Left lung (tissue), 10 donors: Measurements from ENCODE around the gene LMNTD2. TPM values are rescaled to one million over a fixed set of nuclear protein-coding genes. Genes with fewer than 3 reads are reported as not detected.
A peak's percentile ranks its signal among the peaks of the same experiment; 100 is the strongest.

Experiments
- ATAC-seq: fragments of 200-7000 bp; cut with Tn5 transposase; one replicate; pipeline ENCODE4 v1.9.1; 2020; ENCODE audit warnings: moderate library complexity
- DNase-seq, 4 donors: peaks; one replicate each; pipeline ENCODE4 v3.0.0-alpha.2; 2013 to 2020
- H3K27ac ChIP-seq, 2 donors: fragments of 200-600 bp; sonication (generic) in 1 of 2; one replicate each; pipeline versions ENCODE4 v1.5.0 to v1.8.0; 2020 to 2021
- H3K27me3 ChIP-seq, 2 donors: fragments of 200-600 bp; sonication (generic) in 1 of 2; one replicate each; pipeline versions ENCODE4 v1.5.0 to v1.8.0; 2020 to 2021
- H3K36me3 ChIP-seq, 2 donors: fragments of 200-600 bp; sonication (generic) in 1 of 2; one replicate each; pipeline versions ENCODE4 v1.5.0 to v1.8.0; 2020 to 2021
- H3K4me1 ChIP-seq, 2 donors: fragments of 200-600 bp; one replicate each; pipeline ENCODE4 v1.8.0; 2021
- H3K4me3 ChIP-seq, 2 donors: fragments of 200-600 bp; sonication (generic) in 1 of 2; one replicate each; pipeline versions ENCODE4 v1.5.0 to v1.8.0; 2020 to 2021; ENCODE audit warnings: mild to moderate bottlenecking in 1 of 2
- H3K9me3 ChIP-seq, 2 donors: fragments of 200-600 bp; sonication (generic) in 1 of 2; one replicate each; pipeline versions ENCODE4 v1.5.0 to v1.8.0; 2020 to 2021
- CTCF ChIP-seq, 2 donors: fragments of 200-600 bp; sonication (generic) in 1 of 2; IDR thresholded peaks; one replicate each; pipeline versions ENCODE4 v1.5.0 to v1.8.0; 2021; ENCODE audit warnings: antibody characterized with exemption in 2 of 2
- intact Hi-C, 2 donors: fragments of 100-400 bp; cut with DNase I; formaldehyde crosslinking; loops; one replicate each; pipeline versions ENCODE4 v1.11.2 to v1.14.2; 2022
- polyA plus RNA-seq, 6 donors: library from polyadenylated mRNA; unstranded; fragments of 120-200 nt; gene quantifications; one replicate each; pipeline ENCODE4 v1.2.1, GENCODE V29; 2013; ENCODE audit not compliant: insufficient read length in 6 of 6
- total RNA-seq, 2 donors: library from RNA; stranded (reverse); fragmentation: NEBNext Ultra II Directional; extraction: Animal tissue kit (Norgen Biotek cat#: 25700); gene quantifications; one replicate each; pipeline ENCODE4 v1.2.1, GENCODE V29; 2021
- donor health status: DM: no; HTN: yes; CAD: no.
- donor health status: DM: no; HTN: no; CAD: no.

The LMNTD2 gene
- total and polyA plus RNA-seq, 8 donors: 1.6 to 5.2 (median 2.7) TPM

DNA sequence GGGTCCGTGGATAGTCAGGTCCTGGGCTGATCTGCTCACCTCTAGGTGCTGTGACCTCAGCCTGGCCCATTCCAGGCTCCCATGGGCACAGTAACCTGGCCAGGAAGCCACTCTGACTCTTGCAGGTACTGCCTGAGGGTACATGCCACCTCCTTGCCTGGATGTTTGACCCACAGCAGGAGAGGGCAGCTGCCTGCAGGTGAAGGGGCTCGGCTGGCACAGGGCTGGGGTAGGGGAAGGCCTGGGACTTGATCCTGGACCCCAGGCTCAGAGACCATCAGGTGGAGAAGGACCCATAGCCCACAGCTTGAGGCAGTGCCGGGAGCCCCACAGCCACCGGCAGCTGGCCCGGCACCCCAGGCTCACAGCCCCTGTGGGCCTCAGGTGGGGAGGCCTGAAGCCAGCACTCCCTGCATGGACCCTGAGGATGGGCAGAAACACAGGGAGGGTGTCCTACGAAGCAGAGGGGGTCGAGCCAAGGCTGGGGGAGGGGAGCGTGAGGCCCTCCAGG is 20.5 kb downstream of the LMNTD2 start:
- DNase-seq (no peak), ATAC-seq (no peak)
- no peaks in the 10 kb centered on the region for H3K9me3 ChIP-seq
- intact Hi-C loops: no loop called here
- no peaks in the 10 kb centered on the region for H3K36me3 ChIP-seq
- H3K4me1 ChIP-seq: peaks cover 14 to 27% of the 10 kb centered on the region in 2 donors
- TF ChIP-seq CTCF (IDR thresholded peaks at IDR 0.05): no peak
- H3K4me3 ChIP-seq: no peak overlapping the region
- H3K27ac ChIP-seq: no peak overlapping the region
- H3K27me3 ChIP-seq: peaks cover 0 to 29% of the 10 kb centered on the region in 2 donors

DNA sequence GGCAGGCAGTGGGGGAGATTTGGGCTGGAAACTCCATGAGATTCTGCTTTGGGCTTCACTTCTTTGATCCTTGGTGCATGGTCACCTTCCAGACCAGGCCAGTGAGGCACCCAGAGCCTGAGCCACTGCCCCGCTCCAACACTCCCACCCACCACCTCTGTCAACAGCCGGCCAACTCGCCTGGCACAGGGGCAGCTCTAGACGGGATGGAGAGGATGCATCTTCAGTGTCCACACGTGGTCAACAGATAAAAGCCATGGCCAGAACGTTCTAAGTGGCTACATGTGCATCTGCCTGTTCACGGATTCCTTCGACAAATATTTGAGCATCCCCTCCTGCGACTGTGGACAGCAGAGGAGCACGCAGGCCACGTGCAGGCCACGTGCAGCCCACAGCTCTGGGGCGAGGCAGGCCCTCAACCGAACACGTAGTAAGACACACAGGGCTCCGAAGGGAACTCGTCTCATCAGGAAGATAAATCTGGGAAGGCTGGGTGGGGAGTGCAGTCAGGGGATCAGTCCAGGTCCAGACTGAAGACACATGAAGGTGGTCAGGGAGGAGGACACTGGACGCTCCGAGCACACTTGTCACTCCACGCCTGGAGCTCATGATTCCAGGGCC is 22.0 kb downstream of the LMNTD2 start:
- ATAC-seq (no peak), DNase-seq (no peak)
- intact Hi-C loops: no loop called here
- Histone ChIP-seq H3K36me3 (peaks cover 0 to 2% of the 10 kb centered on the region in 2 donors), H3K27me3 (peaks cover 0 to 29% of the 10 kb centered on the region in 2 donors), H3K4me1 (peaks cover 14 to 41% of the 10 kb centered on the region in 2 donors), H3K4me3 (no peak overlapping the region), H3K9me3 (no peaks in the 10 kb centered on the region), H3K27ac (no peak overlapping the region)
- no peak for TF ChIP-seq CTCF (IDR thresholded peaks at IDR 0.05)

DNA sequence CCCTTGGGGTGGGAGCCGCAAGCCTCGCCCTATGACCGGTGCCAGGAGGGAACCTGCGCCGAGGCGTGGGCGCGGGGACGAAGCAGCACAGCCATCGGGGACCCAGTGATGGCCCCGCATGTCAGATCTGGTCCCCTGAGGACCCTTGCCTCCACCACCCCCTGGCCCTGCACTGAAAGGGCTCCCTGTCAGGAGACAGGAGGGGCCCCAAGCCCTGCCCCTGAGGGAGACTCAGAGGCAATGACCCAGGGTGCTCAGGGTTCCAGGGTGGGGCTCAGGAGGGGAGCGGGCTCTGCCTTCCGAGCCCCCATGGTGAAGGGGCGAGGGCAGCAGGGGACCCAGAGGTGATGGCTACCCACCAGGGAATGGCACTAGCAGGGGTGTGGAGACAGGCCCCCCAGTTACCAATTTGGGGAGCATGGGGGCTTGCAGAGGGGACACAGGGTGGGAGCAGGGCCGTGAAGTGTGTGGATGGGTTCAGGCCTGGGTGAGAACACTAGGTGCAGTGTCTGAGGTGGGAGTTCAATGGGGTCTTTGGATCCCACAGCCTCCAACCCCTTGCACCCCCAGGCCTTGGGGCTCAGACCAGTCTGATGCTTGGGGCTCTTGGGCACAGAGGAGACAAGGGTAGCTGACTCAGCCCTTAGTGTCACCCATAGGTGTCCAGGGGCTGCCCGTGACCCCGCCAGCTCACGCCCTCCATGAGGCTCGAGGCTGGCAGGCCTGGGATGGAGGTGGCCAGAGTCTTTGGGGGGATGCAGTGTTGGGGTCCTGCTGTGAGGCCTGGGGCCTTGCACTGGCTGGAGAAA is 22.7 kb downstream of the LMNTD2 start:
- Histone ChIP-seq H3K9me3 (no peaks in the 10 kb centered on the region), H3K27ac (peak overlapping the region in 1 of 2 donors; percentile 86), H3K4me1 (peaks cover 14 to 46% of the 10 kb centered on the region in 2 donors), H3K27me3 (peaks cover 0 to 29% of the 10 kb centered on the region in 2 donors), H3K36me3 (peaks cover 0 to 9% of the 10 kb centered on the region in 2 donors), H3K4me3 (peak overlapping the region; percentile 12 to 88)
- ATAC-seq (no peak), DNase-seq (peak in 1 of 4 donors; percentile 30)
- TF ChIP-seq CTCF (IDR thresholded peaks at IDR 0.05): no peak
- intact Hi-C loops: no loop called here

GRCh38 chr11:536841-537621 is 23.5 kb downstream of the LMNTD2 start, which contains the start of gene LRRC56:
Gene LRRC56 (plus strand): TSS chr11:537527. CDS start chr11:540685, 3,158 bp downstream.
- ATAC-seq (peak; percentile 62), DNase-seq (peak in 3 of 4 donors; percentile 86 to 92 (median 89))
- no peak for TF ChIP-seq CTCF (IDR thresholded peaks at IDR 0.05)
- peak within 1 kb of the TSS; percentile 74 to 86 for H3K27ac ChIP-seq
- H3K4me1 ChIP-seq: peaks cover 14 to 46% of the 10 kb centered on the region in 2 donors
- H3K27me3 ChIP-seq: peaks cover 0 to 29% of the 10 kb centered on the region in 2 donors
- H3K36me3 ChIP-seq: peaks cover 0 to 17% of the 10 kb centered on the region in 2 donors
- no peaks in the 10 kb centered on the region for H3K9me3 ChIP-seq
- intact Hi-C loops: no loop called here
- H3K4me3 ChIP-seq: peak within 1 kb of the TSS; percentile 12 to 88
